GM21723 (cell line): Measurements from ENCODE around the gene THAP8.
"Not testable (repeated sequence)": the region's sequence is repeated elsewhere in the genome, so short reads cannot be mapped to it uniquely, and the experiment has no call there.

Source experiments
- ATAC-seq: cut with Tn5 transposase; IDR thresholded peaks from one replicate; pipeline ENCODE4 v1.9.1; 2021; ENCODE audit warnings: mild to moderate bottlenecking, moderate library complexity; ENCODE audit not compliant: unreplicated experiment

THAP8 gene

DNA sequence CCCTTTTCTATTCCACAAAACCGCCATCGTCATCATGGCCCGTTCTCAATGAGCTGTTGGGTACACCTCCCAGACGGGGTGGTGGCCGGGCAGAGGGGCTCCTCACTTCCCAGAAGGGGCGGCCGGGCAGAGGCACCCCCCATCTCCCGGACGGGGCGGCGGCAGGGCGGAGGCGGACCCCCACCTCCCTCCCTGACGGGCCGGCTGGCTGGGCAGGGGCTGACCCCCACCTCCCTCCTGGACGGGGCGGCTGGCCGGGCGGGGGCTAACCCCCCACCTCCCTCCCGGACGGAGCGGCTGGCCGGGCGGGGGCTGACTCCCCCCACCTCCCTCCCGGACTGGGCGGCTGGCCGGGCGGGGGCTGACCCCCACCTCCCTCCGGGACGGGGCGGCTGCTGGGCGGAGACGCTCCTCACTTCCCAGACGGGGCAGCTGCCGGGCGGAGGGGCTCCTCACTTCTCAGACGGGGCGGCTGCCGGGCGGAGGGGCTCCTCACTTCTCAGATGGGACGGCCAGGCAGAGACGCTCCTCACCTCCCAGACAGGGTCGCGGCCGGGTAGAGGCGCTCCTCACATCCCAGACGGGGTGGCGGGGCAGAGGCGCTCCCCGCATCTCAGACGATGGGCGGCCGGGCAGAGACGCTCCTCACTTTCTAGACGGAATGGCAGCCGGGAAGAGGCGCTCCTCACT, 14.9 kb upstream of the THAP8 start:
- ATAC-seq: not testable (repeated sequence)

DNA sequence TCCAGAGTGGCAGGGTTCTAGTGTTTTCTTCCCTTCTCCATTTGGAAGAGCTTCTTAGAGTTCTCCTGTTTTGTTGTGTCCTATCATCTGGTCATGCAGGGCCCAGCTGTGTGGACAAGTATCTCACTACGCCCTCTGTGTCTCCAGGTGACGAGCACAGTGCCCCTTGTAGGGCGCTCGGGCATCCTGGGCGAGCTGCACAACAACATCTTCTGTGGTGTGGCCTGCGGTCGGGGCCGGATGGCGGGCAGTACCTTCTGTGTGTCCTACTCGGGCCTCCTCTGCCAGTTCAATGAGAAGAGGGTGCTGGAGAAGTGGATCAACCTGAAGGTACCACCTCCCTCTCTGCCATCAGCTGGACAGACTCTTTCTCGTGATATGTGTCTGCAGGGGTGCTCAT, 13.6 kb upstream of the THAP8 start:
- no peak for ATAC-seq

DNA sequence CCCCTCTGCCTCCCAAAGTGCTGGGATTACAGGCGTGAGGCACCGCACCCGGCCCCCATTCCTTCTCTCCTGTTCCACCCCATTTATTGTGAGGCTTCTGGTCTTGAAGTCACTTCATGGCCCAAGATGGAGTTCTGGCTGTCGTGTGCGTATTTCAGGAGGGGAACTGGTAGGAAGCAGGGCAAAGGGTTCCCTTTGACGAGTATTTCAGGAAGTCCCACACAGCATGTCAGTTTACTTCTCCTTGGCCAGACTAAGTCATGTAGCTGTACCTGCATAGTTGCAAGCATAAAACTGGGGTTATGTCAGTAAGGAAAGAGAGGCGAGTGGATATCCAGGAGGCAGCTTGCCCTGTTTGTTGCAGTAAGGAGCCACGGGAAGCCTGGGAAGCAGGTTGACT, 10.7 kb upstream of the THAP8 start:
- no peak for ATAC-seq

DNA sequence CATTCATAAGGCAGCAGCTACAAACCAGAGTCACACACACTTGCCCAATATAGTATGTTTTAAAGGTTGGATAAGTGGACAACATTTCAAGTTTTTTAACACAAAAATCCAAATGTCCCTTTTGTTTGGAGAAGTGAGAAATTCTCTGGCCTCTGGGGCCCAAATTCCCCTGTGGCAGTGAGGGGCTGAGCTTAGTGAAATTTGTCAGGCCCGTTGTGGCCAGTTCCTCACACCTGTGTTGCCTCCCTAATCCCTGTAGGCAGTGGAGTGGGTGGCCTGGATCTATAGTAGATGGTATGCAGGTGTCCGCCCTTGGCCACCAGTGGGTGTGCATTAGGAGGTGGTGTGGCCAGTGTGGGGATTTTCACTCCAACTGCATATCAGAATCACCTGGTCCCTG, 7.3 kb upstream of the THAP8 start:
- no peak for ATAC-seq

DNA sequence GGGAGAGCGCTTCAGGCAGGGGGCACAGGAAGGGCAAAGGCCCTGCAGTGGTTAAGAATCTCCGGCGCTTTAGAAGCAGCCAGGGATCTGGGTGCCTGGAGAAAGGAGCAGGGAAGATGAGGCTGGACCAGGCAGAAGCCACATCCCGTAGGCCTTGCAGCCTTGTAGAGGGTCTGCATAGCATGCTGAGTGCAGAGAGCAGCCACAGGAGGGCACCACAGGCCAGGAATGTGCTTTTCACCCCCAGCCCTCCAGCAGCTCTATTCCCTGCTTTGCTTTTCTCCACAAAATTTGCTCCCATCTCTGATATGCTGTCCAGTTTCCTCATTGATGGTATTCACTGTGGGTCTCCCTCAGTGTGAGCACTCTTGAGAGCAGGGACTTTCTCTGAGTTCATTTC, 6.3 kb upstream of the THAP8 start:
- no peak for ATAC-seq

DNA sequence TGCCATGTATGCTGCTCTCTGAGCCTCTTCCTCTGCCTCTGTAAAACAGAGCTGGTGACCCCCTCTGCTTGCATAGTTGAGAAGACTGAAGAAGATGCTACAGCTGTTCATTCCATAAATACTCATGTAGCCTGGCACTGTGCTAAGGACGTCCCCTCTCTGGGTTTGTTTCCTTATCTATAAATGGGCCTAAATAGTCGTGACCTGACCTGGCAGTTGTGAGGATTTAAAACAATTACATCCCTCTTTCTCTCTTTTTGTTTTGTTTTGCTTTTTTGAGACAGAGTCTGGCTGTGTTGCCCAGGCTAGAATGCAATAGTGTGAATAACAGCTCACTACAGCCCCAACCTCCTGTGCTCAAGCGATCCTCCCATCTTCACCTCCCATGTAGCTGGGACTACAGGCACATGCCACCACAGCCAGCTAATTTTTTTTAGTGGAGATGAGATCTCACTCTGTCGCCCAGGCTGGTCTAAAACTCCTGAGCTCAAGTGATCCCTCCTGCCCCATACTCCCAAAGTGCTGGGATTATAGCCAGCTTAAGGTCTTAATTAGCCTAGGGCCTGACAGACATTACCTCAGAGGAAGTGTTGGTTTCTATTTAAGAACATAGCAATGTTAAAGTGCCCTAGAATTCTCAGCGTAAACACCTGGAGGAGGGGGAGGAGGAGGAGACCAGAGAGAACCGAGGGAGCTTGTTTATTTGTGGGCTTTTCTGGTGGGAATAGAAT, 5.3 kb upstream of the THAP8 start:
- ATAC-seq: no peak

DNA sequence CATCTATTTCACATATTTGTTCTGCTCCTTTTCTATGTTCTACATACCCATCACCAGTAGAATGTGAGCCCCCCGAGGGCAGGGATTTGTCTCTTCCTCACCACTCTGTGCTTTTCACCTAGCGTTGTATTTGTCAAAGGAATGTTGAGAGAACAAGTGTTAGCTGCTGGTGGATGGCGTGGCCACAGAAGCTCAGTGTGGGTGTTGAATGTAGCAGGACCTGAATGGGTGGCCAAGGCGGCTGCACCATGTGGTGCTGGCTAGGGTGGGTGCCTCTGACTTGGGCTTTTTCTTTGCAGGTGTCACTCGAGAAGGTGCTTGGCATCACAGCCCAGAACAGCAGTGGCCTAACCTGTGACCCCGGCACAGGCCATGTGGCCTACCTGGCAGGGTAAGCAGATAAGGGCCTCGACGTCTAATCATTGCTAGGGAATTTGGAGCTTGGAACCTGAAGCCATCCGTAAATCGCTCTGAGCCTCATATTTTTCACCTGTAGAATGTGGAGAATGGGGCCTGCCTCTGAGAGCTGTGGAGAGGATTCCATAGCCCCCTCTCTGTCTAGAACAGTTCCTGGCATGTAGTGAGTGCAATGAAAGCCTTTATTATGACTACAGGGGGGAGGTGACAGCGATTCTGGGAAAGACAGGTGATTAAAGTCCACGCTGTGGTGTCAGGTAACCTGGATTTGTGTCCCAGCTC, 4.5 kb upstream of the THAP8 start:
- ATAC-seq: no peak

DNA sequence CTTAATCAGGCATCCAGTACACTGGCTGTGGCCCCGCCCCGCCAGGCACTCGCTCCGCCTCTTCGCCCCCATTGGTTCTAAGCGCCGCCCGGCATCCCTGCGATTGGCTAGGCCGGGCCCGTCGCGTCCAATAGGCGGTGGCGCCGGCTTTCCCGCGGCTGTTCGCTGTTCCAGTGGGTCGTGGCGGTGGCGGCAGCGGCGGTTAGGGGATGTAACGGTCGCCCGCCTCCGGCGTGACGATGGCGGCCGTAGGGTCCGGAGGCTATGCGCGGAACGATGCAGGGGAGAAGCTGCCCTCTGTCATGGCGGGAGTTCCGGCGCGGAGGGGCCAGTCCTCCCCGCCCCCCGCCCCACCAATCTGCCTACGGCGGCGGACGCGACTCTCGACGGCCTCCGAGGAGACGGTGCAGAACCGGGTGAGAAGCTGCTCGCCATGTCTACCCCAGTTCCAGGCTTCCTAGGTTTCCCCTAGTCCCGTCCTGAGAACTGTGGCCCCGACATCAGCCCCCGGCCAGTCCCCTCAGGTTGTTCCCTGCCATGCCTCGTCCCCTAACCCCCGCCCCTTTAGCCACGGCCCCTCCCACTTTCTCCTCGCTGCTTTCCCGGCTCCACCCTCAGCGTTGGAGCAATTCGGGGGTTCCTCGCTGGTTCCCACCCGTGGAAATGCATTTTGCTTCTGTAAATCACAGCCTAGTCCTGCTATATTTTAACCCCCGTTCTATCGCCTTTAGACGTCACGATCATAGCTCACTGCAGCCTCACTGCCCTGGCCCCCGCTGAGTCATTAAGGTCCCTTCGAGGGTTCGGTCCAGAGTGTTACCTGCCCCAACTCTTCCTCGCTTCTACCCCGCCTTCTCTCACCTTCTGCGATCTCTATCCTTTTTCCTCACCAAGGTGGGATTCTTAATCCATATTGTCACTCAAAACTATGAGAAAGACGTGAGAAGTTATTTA, 925 bp upstream of the THAP8 start, which contains the start of gene WDR62:
WDR62 (plus strand) TSS at position 165 of the 954 bp plus-strand sequence; CDS start at position 240, 75 bp downstream.
- peak; percentile 67 for ATAC-seq

DNA sequence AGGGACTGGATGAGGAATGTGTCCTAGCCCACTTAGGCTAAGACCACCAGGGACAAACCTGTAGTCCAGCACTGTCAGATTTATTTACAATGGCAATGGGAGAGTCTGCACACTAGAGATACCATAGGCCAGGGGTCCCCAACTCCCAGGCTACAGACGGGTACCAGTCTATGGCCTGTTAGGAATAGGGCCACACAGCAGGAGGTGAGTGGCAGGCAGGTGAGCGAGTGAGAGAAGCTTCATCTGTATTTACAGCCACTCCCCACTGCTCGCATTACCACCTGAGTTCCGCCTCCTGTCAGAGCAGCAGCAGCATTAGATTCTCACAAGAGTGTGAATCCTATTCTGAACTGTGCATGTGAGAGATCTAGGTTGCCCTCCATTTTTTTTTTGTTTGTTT, 2.4 kb downstream of the THAP8 start:
- no peak for ATAC-seq

DNA sequence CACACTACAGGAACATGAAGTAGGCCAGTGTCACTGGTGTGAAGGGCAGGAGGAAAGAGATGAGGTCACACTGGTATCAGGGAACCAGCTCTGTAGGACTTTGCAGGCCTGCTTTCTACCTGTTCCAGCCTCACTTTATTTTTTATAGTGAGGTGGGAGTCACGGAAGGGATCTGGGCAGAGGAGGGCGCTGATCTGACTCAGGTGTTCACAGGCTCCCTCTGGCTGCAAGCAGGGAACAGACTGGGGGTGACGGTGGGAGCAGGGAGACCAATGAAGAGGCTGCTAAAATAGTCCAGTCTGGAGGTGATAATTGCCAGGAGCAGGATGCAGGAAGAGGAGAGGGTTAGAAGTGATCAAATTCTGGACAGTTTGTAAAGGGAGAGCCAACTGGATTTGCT, 2.8 kb downstream of the THAP8 start:
- ATAC-seq: no peak

DNA sequence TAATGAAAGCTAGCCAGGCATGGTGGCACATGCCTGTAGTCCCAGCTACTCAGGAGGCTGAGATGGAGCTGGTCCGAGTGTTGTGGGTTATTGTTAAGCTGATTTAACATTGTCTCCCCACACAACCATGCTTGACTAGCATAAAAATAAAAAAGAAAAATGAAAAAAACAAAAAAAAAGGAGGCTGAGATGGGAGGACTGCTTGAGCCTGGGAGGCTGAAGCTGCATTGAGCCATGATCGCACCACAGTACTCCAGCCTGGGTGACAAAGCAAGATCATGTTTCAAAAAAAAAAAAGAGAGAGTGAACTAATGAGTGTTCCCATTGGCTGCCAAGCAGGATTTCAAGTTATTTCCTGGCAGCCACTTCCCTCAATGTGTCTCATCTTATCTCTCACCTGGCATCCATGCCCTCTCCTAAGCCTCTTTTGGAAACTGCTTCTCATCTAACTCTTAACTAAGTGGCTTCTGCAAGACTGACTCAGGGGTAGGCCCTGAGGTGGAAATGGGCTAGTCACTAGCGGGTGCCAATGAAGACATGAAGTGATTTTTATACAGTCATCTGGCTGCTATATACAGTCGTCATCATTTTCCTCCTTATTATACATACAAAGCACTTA, 4.9 kb downstream of the THAP8 start:
- no peak for ATAC-seq

DNA sequence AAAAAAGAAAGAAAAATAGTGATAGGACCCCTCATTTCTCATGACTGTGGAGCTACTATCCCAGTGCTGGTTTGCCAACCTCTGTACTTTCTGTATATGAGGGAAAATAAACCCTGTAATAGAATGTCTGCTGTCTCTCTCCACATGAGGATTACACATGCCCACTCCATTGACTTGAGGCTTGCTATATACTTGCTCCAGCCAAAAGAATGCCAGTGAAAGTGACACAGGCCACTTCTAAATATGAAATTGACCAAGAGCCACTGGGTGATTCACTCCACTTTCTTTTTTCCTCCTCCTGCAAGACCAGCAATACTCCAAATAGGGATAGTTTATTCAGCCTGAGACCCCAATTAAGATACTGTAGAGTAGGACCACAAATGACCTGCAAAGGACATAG, 6.2 kb downstream of the THAP8 start:
- no peak for ATAC-seq

DNA sequence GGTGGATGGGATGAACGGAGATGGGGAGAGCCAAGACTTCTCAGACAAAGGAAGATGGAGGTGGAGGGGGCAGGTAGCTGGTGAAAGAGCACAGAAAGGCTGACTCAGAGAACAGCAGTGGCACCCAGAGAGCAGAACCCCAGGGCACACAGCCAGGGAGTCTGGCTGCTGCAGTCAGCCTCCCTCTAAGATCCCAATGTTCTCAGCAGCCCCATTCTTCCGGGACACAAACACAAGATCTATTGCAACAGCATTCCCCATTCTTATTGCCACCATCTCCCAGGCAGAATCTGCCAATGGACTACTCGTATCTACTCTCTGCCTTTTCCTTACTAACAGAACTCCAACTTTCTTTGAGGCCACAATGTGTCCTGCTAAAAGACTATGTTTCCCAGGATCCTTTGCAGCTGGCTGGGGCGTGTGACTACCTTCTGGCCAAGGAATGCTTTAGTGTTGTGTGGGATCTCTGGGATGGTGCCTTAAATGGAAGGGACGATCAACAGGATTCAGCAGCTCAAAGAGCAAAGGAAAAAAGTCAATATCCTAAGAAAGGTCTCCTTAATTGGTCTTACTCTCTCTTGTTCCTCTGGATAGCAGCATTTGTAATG, 7.5 kb downstream of the THAP8 start:
- ATAC-seq: no peak

DNA sequence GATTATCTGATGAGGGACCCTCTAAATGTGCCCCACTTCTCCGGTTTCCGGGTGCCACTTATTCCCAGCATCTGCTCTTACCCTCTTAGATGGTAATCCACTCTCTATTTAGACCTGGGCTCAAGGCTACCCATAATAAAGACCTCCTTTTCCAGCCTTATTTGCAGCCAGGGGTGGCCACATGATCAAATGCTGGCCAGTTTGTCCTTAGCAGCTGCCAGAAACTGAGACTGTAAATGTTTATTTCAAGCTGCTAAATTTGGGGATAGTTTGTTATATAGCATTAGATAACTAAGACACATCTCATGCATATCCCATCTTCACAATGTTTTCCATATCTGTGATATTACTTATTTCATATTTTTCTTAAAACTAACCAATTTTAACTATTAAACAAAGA, 10.1 kb downstream of the THAP8 start:
- ATAC-seq: no peak

DNA sequence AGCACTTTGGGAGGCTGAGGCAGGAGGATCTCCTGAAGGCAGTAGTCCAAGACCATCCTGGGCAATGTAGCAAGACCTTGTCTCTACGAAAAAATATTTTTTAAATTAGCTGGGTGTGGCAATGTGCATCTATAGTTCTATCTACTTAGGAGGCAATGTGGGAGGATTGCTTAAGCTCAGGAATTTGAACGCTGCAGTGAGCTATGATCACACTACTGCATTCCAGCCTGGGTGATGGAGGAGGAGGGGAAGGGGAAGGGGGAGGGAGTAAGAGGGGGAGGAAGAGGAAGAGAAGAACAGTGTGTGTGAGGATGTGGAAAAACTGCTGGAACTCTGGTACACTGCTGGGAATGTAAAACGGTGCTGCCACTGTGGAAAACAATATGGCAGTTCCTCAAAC, 12.3 kb downstream of the THAP8 start:
- ATAC-seq: no peak

DNA sequence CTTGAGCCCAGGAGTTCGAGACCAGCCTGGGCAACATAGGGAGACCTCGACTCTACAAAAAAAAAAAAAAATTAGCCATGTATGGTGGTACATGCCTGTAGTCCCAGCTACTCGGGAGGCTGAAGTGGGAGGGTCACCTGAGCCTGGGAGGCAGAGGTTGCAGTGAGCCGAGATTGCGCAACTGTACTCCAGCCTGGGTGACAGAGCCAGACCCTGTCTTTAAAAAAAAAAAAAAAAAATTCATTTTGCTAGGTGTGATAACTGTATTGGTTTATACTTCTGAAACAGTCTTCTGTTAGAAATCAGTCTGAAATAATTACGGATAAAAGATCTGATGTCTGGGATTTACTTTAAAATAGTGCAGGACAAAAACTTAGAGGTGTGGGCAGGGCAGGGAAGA, 13.0 kb downstream of the THAP8 start:
- ATAC-seq: not testable (repeated sequence)

DNA sequence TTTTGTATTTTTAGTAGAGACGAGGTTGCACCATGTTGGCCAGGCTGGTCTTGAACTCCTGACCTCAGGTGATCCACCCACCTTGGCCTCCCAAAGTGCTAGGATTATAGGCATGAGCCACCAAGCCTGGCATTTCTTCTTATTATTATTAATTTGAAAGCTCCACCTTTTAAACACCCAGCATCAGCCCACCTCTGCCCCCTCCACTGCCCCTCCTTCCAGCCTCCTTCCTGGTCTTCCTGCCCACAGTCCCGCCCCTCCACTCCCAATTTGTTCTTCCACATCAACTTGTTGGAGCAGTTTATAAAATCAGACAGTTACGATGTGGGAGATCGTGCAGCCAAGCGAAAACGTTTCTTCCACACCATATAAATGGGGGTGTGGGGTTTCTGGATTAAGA, 13.6 kb downstream of the THAP8 start:
- ATAC-seq: no peak

DNA sequence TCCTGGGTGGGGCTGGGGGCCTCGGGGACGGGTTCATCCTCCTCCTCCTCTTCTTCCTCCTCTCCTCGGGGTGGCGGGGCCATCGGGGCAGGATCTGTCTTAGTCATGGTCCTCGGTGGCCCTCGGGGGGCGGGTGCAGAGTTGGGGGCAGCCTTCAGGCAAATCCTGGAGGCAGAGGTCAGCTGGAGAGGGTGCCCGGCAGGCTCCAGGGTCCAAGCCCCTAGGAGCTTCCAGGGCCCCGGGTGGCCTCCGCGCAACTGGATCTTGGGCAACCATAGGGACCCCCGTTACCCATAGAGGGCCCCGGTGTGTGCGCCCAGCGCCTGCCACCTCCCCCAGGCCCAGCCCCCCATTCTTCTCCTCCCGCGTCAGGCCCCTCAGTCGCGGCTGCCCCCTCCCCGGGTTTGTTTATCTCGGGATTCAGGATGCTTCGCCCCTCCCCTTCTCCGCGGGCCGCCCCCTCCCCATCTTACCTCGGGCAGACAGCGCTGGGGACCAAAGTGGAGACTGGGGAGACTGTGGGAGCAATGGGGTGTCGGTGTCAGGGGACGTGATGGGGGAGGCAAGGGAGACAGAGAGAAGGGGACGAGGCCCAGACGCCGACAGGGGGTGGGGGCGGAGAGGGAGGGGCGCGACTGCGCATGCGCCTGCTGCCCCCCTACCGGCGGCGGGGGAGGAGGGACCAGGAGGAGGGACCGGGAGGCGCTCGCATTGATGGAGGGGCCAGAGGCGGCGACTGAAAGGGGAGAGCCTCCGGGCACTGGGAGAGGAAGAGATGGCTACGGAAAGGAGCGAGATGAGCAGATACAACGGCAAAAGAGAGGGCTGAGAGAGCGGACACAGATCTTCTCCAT, 21.6 kb downstream of the THAP8 start, which contains the start of gene CLIP3:
CLIP3 (minus strand) TSS at position 623 of the 854 bp plus-strand sequence; CDS start at position 107, 516 bp downstream.
- ATAC-seq: no peak

DNA sequence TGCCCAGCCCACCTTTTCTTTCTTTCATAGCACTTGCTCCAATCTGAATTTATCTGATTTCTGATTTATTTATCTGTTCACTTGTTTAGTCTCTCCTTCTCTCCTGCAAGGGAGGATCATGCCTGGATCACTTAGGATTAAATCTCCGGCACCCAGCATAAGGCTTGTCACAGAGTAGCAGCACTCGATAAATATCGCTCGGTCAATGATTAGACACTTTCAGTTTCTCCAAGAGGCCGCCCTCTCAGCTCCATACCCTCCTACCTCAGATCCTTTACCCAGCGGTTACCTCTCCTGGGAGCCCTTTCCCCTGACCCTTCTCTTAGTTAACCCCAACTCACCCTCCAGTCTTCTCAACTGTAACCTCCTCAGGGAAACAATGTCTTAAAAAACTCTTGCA, 22.8 kb downstream of the THAP8 start:
- no peak for ATAC-seq
